Natural killer cell (primary cell): ENCODE data around the gene S100A4. TPM values are rescaled to one million over a fixed set of nuclear protein-coding genes. Genes with fewer than 3 reads are reported as not detected.

Experiments used
- ATAC-seq, 3 donors: fragments of 150-1000 bp in 2 of 3; fragments of 200-7000 bp in 1 of 3; cut with Tn5 transposase; 1 replicate in 1 of 3; 2 replicates in 2 of 3; pipeline ENCODE4 v1.10.0; 2021; ENCODE audit warnings: mild to moderate bottlenecking in 2 of 3, moderate library complexity in 2 of 3
- DNase-seq, 2 donors: peaks; one replicate each; pipeline versions ENCODE4 v3.0.0 to v3.0.0-alpha.2; 2013 to 2021; ENCODE audit warnings: mixed read lengths in 1 of 2
- H3K27ac ChIP-seq: one replicate; pipeline ENCODE4 v1.5.1; 2013; ENCODE audit warnings: mild to moderate bottlenecking, low read length
- H3K27me3 ChIP-seq: one replicate; pipeline ENCODE4 v1.6.1; 2013; ENCODE audit warnings: low read length; ENCODE audit not compliant: control insufficient read depth, insufficient read depth
- H3K36me3 ChIP-seq: one replicate; pipeline ENCODE4 v1.6.1; 2013; ENCODE audit warnings: low read length; ENCODE audit not compliant: control insufficient read depth, insufficient read depth
- H3K4me1 ChIP-seq: one replicate; pipeline ENCODE4 v1.6.1; 2013; ENCODE audit warnings: low read length; ENCODE audit not compliant: control insufficient read depth, insufficient read depth
- H3K4me3 ChIP-seq: one replicate; pipeline ENCODE4 v1.5.1; 2013; ENCODE audit warnings: low read length
- H3K9me3 ChIP-seq: one replicate; pipeline ENCODE4 v1.6.1; 2013; ENCODE audit warnings: low read length; ENCODE audit not compliant: control insufficient read depth, insufficient read depth
- H3K27ac Mint-ChIP-seq, 2 donors: one replicate each; pipeline ENCODE4 v1.8.0; 2022; ENCODE audit warnings: mild to moderate bottlenecking in 2 of 2, mixed read lengths in 2 of 2, moderate library complexity in 1 of 2
- H3K27me3 Mint-ChIP-seq, 2 donors: one replicate each; pipeline ENCODE4 v1.8.0; 2022; ENCODE audit warnings: low read depth in 2 of 2, mixed read lengths in 2 of 2
- H3K36me3 Mint-ChIP-seq: one replicate; pipeline ENCODE4 v1.8.0; 2022; ENCODE audit warnings: mixed read lengths
- H3K4me1 Mint-ChIP-seq, 2 donors: one replicate each; pipeline ENCODE4 v1.8.0; 2022; ENCODE audit warnings: mixed read lengths in 2 of 2
- H3K4me3 Mint-ChIP-seq: one replicate; pipeline ENCODE4 v1.8.0; 2022; ENCODE audit warnings: mild to moderate bottlenecking, moderate library complexity, mixed read lengths
- H3K9me3 Mint-ChIP-seq, 2 donors: one replicate each; pipeline ENCODE4 v1.8.0; 2022; ENCODE audit warnings: mixed read lengths in 2 of 2
- CTCF ChIP-seq: fragments of 200-600 bp; IDR thresholded peaks from one replicate; pipeline ENCODE4 v1.8.0; 2022; ENCODE audit warnings: antibody characterized with exemption
- WGBS: methylation state at CpG from one replicate; pipeline ENCODE4 v1.1.7; 2013; ENCODE audit warnings: missing lambda C conversion rate; ENCODE audit not compliant: insufficient coverage; 5-methylcytosine and 5-hydroxymethylcytosine counted together
- intact Hi-C: fragments of 100-400 bp; cut with micrococcal nuclease; formaldehyde crosslinking; loops from one replicate; pipeline ENCODE4 v1.14.2; 2022
- total RNA-seq, 4 donors: library from RNA; stranded (reverse); fragments of 120-200 nt in 1 of 4; gene quantifications; one replicate each; pipeline versions ENCODE4 v1.2.3 to v1.2.4, GENCODE V29; 2013 to 2022

Gene S100A4
- total RNA-seq, 3 donors from 2014 or later (not counting 1 experiment from before 2014, with no cell fraction given), result 509 to 689 (median 597) TPM

GRCh38 chr1:153540394-153541361 lies 4.9 kb downstream of the S100A4 start, which contains the start of gene S100A5:
TSS of gene S100A5 (minus strand) at chr1:153540934. CDS start at chr1:153540191, 743 bp downstream.
- 63% methylated on average over 11 of the region's 11 CpGs for WGBS
- DNase-seq (peak in 1 of 2 donors; percentile 78), ATAC-seq (peak in 1 of 3 donors; percentile 9)
- H3K4me3 ChIP-seq, result no peak within 1 kb of the TSS
- H3K27ac ChIP-seq, result peak within 1 kb of the TSS; percentile 32
- H3K27me3 ChIP-seq, result no peaks in the 10 kb centered on the region
- H3K4me1 Mint-ChIP-seq, result peaks cover 68 to 86% of the 10 kb centered on the region in 2 donors
- H3K27ac Mint-ChIP-seq, result peak within 1 kb of the TSS; percentile 84 to 98
- H3K9me3 ChIP-seq, result no peaks in the 10 kb centered on the region
- H3K36me3 ChIP-seq, result peaks cover 20% of the 10 kb centered on the region
- H3K4me3 Mint-ChIP-seq, result peak within 1 kb of the TSS; percentile 74
- peaks cover 78% of the 10 kb centered on the region for H3K4me1 ChIP-seq
- H3K9me3 Mint-ChIP-seq, result no peaks in the 10 kb centered on the region
- intact Hi-C loops, result no loop called here
- TF ChIP-seq CTCF, result no peak
- H3K27me3 Mint-ChIP-seq, result no peaks in the 10 kb centered on the region
- H3K36me3 Mint-ChIP-seq, result no peaks in the 10 kb centered on the region

GRCh38 chr1:153539395-153540093 lies 6.1 kb downstream of the S100A4 start:
- H3K4me1 ChIP-seq, result peaks cover 78% of the 10 kb centered on the region
- peak overlapping the region; percentile 32 for H3K27ac ChIP-seq
- H3K36me3 Mint-ChIP-seq, result no peaks in the 10 kb centered on the region
- H3K27me3 ChIP-seq, result no peaks in the 10 kb centered on the region
- no peaks in the 10 kb centered on the region for H3K9me3 ChIP-seq
- no peak for TF ChIP-seq CTCF
- no peak overlapping the region for H3K4me3 ChIP-seq
- peaks cover 23% of the 10 kb centered on the region for H3K36me3 ChIP-seq
- H3K4me1 Mint-ChIP-seq, result peaks cover 67 to 84% of the 10 kb centered on the region in 2 donors
- DNase-seq (peak in 1 of 2 donors; percentile 12), ATAC-seq (no peak)
- no peaks in the 10 kb centered on the region for H3K9me3 Mint-ChIP-seq
- H3K4me3 Mint-ChIP-seq, result peak overlapping the region; percentile 65
- peak overlapping the region; percentile 84 to 98 for H3K27ac Mint-ChIP-seq
- WGBS, result 100% methylated on average over 1 of the region's 4 CpGs
- intact Hi-C loops, result no loop called here
- H3K27me3 Mint-ChIP-seq, result no peaks in the 10 kb centered on the region

- Mint-ChIP-seq H3K9me3 (no peaks in the 10 kb centered on the region), H3K36me3 (no peaks in the 10 kb centered on the region), H3K4me3 (no peak overlapping the region), H3K4me1 (peaks cover 68 to 84% of the 10 kb centered on the region in 2 donors), H3K27me3 (no peaks in the 10 kb centered on the region), H3K27ac (peak overlapping the region; percentile 14 to 90)
- Histone ChIP-seq H3K4me3 (no peak overlapping the region), H3K36me3 (peaks cover 16% of the 10 kb centered on the region), H3K4me1 (peaks cover 78% of the 10 kb centered on the region), H3K27me3 (no peaks in the 10 kb centered on the region), H3K27ac (no peak overlapping the region), H3K9me3 (no peaks in the 10 kb centered on the region)
- DNase-seq (peak in 1 of 2 donors; percentile 7), ATAC-seq (no peak)
- 90% methylated on average over 6 of the region's 6 CpGs for WGBS
- intact Hi-C loops, result no loop called here
- TF ChIP-seq CTCF, result no peak
Measured at GRCh38 chr1:153538315-153538821, 7.2 kb downstream of the S100A4 start.
